H1 (cell line): ENCODE data around the gene ARHGEF3. TPM values are rescaled to one million over a fixed set of nuclear protein-coding genes. Genes with fewer than 3 reads are reported as not detected.

Experiments
- polyA plus RNA-seq, 7 experiments: library from polyadenylated mRNA; depleted of rRNA in 3 of 7; stranded (reverse) in 5 of 7; unstranded in 2 of 7; fragments of >200 nt in 5 of 7; fragments of 200-250 nt in 2 of 7; gene quantifications; 1 replicate in 5 of 7; 2 replicates in 1 of 7; 4 replicates in 1 of 7; pipeline versions ENCODE4 v1.2.1 to v1.2.3, GENCODE V29; 2011 to 2013; ENCODE audit warnings: missing spikeins in 2 of 7, mixed read lengths in 2 of 7
- total RNA-seq: library from RNA; stranded (reverse); fragmentation: NEBNext Ultra II Directional; extraction: Animal tissue kit (Norgen Biotek cat#: 25700); gene quantifications from 2 replicates; pipeline ENCODE4 v1.2.1, GENCODE V29; 2021
- TF ChIP-seq, protein P1 (sequence below), 3 experiments: IDR thresholded peaks; 1 replicate in 2 of 3; 2 replicates in 1 of 3; pipeline versions ENCODE4 v1.5.1 to v1.6.1; 2011; ENCODE audit warnings: low read length in 3 of 3, mild to moderate bottlenecking in 3 of 3, inconsistent platforms in 2 of 3, low read depth in 1 of 3, moderate library complexity in 1 of 3; ENCODE audit not compliant: insufficient read depth in 1 of 3; ENCODE audit errors: control extremely low read depth in 1 of 3

Gene ARHGEF3
- total and polyA plus RNA-seq, 2 of the 8 experiments (the other 6 are each of a cell fraction or from before 2014, with no cell fraction given), result 2.8 to 6.0 TPM

DNA sequence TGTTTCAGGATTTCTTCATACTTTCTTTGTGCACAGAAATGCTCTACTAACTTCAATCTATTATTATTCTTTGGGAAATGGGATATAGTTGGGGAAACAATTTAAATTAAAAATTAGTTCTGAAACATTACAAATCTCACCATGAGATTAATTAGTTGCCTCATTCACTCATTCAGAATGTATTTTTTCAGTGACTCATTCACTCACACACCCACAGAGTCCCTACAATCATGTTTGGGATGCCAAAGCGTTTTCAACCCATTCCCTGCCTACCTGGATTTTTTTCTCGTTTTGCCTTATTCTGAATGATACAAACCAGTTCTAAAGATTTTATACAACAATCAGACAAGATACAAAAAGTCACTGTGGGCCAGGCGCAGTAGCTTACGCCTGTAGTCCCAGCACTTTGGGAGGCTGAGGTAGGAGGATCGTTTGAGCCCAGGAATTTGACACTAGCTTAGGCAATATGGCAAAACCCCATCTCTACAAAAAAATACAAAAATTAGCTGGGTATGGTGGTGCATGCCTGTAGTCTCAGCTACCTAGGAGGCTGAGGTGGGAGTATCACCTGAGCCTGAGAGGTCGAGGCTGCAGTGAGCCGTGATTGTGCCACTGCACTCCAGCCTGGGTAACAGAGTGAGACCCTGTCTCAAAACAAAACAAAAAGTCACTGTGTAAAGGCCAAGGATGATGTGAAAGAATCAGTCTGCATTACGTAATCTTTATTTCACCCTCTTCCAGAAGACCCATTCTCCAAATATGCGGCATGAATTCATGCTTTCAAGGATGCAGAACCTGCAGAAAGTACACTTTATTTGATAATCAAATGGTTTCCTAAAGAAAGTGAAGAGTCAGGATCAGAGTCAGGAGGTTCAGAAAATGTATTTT lies 34.8 kb upstream of the ARHGEF3 start (continued):
- TF ChIP-seq, protein P1, sequence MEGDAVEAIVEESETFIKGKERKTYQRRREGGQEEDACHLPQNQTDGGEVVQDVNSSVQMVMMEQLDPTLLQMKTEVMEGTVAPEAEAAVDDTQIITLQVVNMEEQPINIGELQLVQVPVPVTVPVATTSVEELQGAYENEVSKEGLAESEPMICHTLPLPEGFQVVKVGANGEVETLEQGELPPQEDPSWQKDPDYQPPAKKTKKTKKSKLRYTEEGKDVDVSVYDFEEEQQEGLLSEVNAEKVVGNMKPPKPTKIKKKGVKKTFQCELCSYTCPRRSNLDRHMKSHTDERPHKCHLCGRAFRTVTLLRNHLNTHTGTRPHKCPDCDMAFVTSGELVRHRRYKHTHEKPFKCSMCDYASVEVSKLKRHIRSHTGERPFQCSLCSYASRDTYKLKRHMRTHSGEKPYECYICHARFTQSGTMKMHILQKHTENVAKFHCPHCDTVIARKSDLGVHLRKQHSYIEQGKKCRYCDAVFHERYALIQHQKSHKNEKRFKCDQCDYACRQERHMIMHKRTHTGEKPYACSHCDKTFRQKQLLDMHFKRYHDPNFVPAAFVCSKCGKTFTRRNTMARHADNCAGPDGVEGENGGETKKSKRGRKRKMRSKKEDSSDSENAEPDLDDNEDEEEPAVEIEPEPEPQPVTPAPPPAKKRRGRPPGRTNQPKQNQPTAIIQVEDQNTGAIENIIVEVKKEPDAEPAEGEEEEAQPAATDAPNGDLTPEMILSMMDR (IDR thresholded peaks at IDR 0.05; ENCODE audit: control extremely low read depth in 1 of 3, insufficient read depth in 1 of 3, low read depth in 1 of 3, low read length in 3 of 3), result no peak
- TF ChIP-seq, all 59 proteins: peak for 0
